ENCODE measurements around the gene FAM107A.

The FAM107A gene

GRCh38 chr3:58591517-58592510 lies 14.6 kb upstream of the FAM107A start:
- no peak for DNase-seq (ENCODE audit: low spot score)

- peak; percentile 12 for DNase-seq (ENCODE audit: low spot score)
These were observed 10.9 kb upstream of the FAM107A start for GRCh38 chr3:58588030-58588614.

GRCh38 chr3:58586776-58587192 lies 9.6 kb upstream of the FAM107A start:
- no peak for DNase-seq (ENCODE audit: low spot score)

GRCh38 chr3:58585994-58586393 lies 8.8 kb upstream of the FAM107A start:
- DNase-seq (ENCODE audit: low spot score): no peak

- DNase-seq (ENCODE audit: low spot score): peak; percentile 74
These were observed 8.0 kb upstream of the FAM107A start for GRCh38 chr3:58585005-58585786.

- no peak for DNase-seq (ENCODE audit: low spot score)
These were observed 7.5 kb upstream of the FAM107A start for GRCh38 chr3:58584690-58585004.

- DNase-seq (ENCODE audit: low spot score): no peak
These were observed 4.3 kb upstream of the FAM107A start for GRCh38 chr3:58581328-58582091.

GRCh38 chr3:58580826-58581327 lies 3.7 kb upstream of the FAM107A start:
- no peak for DNase-seq (ENCODE audit: low spot score)

- no peak for DNase-seq (ENCODE audit: low spot score)
These were observed 1.7 kb upstream of the FAM107A start for GRCh38 chr3:58578873-58579272.

GRCh38 chr3:58576716-58577115 lies 475 bp downstream of the FAM107A start:
- DNase-seq (ENCODE audit: low spot score): no peak

- no peak for DNase-seq (ENCODE audit: low spot score)
These were observed 1.1 kb downstream of the FAM107A start for GRCh38 chr3:58575971-58576652.

- DNase-seq (ENCODE audit: low spot score): no peak
These were observed 2.5 kb downstream of the FAM107A start for GRCh38 chr3:58574682-58575081.

- no peak for DNase-seq (ENCODE audit: low spot score)
These were observed 3.1 kb downstream of the FAM107A start for GRCh38 chr3:58574106-58574505.

GRCh38 chr3:58573640-58574039 lies 3.6 kb downstream of the FAM107A start:
- no peak for DNase-seq (ENCODE audit: low spot score)

- no peak for DNase-seq (ENCODE audit: low spot score)
These were observed 4.5 kb downstream of the FAM107A start for GRCh38 chr3:58572634-58573230.

- DNase-seq (ENCODE audit: low spot score): no peak
These were observed 5.1 kb downstream of the FAM107A start for GRCh38 chr3:58572013-58572633.

- no peak for DNase-seq (ENCODE audit: low spot score)
These were observed 6.3 kb downstream of the FAM107A start for GRCh38 chr3:58570851-58571250.

GRCh38 chr3:58569287-58570001 lies 7.7 kb downstream of the FAM107A start:
- no peak for DNase-seq (ENCODE audit: low spot score)

- peak; percentile 49 for DNase-seq (ENCODE audit: low spot score)
These were observed 8.5 kb downstream of the FAM107A start for GRCh38 chr3:58568572-58569286.

All from RKO (cell line).